ENCODE data around the gene DOK1. TPM values are rescaled to one million over a fixed set of nuclear protein-coding genes. Genes with fewer than 3 reads are reported as not detected.

The DOK1 gene
- total RNA-seq, 1 donor from 2014 or later, result 19.3 TPM

DNA sequence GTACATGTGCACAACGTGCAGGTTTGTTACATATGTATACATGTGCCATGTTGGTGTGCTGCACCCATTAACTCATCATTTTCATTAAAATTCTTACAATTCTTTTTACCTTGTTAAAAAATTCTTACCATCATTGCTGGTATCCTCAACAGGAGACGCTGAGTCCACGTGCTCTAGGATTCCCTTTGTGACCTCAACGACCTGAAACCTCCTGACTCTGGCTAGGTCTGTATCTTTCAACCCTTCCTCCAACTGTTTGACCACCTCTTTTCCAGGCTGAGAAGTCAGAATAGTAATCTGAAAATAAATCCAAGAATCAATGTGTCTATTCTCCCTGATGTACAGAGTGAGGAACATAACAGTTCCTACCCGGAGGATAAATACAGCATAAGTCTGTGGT is 52.4 kb downstream of the DOK1 start:
- Histone ChIP-seq H4K20me1 (ENCODE audit: insufficient read depth, low read length) (no peaks in the 10 kb centered on the region), H3K4me3 (ENCODE audit: insufficient read depth, low read depth, low read length) (no peak overlapping the region), H3K27ac (ENCODE audit: low read depth, low read length) (no peak overlapping the region), H3K79me2 (ENCODE audit: insufficient read depth, low read length) (no peaks in the 10 kb centered on the region), H3K4me1 (ENCODE audit: insufficient read depth, low read length) (peaks cover 4% of the 10 kb centered on the region), H2AFZ (ENCODE audit: low read depth, low read length) (no peak overlapping the region), H3K4me2 (ENCODE audit: low read length) (no peak overlapping the region), H3K9me3 (ENCODE audit: insufficient read depth, low read depth, low read length) (no peaks in the 10 kb centered on the region), H3K9ac (ENCODE audit: low read length) (no peak overlapping the region), H3K36me3 (ENCODE audit: insufficient read depth, low read length) (no peaks in the 10 kb centered on the region), H3K27me3 (ENCODE audit: insufficient read depth, low read length) (peaks cover 27% of the 10 kb centered on the region)
- Mint-ChIP-seq H3K9me3 (ENCODE audit: unreplicated experiment) (peaks cover 6% of the 10 kb centered on the region), H3K27me3 (ENCODE audit: low read depth, unreplicated experiment) (peaks cover 3% of the 10 kb centered on the region), H3K36me3 (ENCODE audit: low read depth, unreplicated experiment) (no peaks in the 10 kb centered on the region), H3K27ac (ENCODE audit: unreplicated experiment) (no peak overlapping the region), H3K4me1 (ENCODE audit: low read depth, unreplicated experiment) (peaks cover 3% of the 10 kb centered on the region), H3K4me3 (ENCODE audit: unreplicated experiment) (no peak overlapping the region)
- DNase-seq (ENCODE audit: low read depth), result no peak
- FAIRE-seq, result no peak
- TF ChIP-seq, protein P1, sequence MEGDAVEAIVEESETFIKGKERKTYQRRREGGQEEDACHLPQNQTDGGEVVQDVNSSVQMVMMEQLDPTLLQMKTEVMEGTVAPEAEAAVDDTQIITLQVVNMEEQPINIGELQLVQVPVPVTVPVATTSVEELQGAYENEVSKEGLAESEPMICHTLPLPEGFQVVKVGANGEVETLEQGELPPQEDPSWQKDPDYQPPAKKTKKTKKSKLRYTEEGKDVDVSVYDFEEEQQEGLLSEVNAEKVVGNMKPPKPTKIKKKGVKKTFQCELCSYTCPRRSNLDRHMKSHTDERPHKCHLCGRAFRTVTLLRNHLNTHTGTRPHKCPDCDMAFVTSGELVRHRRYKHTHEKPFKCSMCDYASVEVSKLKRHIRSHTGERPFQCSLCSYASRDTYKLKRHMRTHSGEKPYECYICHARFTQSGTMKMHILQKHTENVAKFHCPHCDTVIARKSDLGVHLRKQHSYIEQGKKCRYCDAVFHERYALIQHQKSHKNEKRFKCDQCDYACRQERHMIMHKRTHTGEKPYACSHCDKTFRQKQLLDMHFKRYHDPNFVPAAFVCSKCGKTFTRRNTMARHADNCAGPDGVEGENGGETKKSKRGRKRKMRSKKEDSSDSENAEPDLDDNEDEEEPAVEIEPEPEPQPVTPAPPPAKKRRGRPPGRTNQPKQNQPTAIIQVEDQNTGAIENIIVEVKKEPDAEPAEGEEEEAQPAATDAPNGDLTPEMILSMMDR (IDR thresholded peaks at IDR 0.05; ENCODE audit: insufficient read depth, low read depth, low read length), result no peak
- TF ChIP-seq EZH2 (IDR thresholded peaks at IDR 0.05; ENCODE audit: insufficient read depth, low read length), result no peak

Other genes starting within 250 kb of the DOK1 start
- 0.36 and 0.41 TPM in 2 replicates for gene SLC4A5, start 211.3 kb upstream of the DOK1 start, total RNA-seq
- 206 and 215 TPM in 2 replicates for gene DCTN1, start 174.4 kb upstream of the DOK1 start, total RNA-seq
- 2.1 and 2.5 TPM in 2 replicates for gene C2orf81, start 133.1 kb upstream of the DOK1 start, total RNA-seq
- 14.8 and 17.5 TPM in 2 replicates for gene WDR54, start 133.0 kb upstream of the DOK1 start, total RNA-seq
- 41.6 and 44.4 TPM in 2 replicates for gene RTKN, start 112.8 kb upstream of the DOK1 start, total RNA-seq
- 19.2 and 23.2 TPM in 2 replicates for gene INO80B, start 99.6 kb upstream of the DOK1 start, total RNA-seq
- 56.4 and 58.3 TPM in 2 replicates for gene WBP1, start 96.3 kb upstream of the DOK1 start, total RNA-seq
- gene MOGS, start 89.3 kb upstream of the DOK1 start, total RNA-seq, result 84.4 and 101 TPM in 2 replicates
- 48.0 and 50.6 TPM in 2 replicates for gene MRPL53, start 82.0 kb upstream of the DOK1 start, total RNA-seq
- 10.6 and 11.2 TPM in 2 replicates for gene CCDC142, start 71.7 kb upstream of the DOK1 start, total RNA-seq
- 12.0 and 14.1 TPM in 2 replicates for gene TTC31, start 71.6 kb upstream of the DOK1 start, total RNA-seq
- gene LBX2, start 55.1 kb upstream of the DOK1 start, total RNA-seq, result 0.89 and 1.0 TPM in 2 replicates
- 17.8 and 17.9 TPM in 2 replicates for gene PCGF1, start 47.0 kb upstream of the DOK1 start, total RNA-seq
- not detected in 2 replicates for gene TLX2, start 40.3 kb upstream of the DOK1 start, total RNA-seq
- gene DQX1, start 28.5 kb upstream of the DOK1 start, total RNA-seq, result 0.73 and 0.84 TPM in 2 replicates
- gene AUP1, start 25.0 kb upstream of the DOK1 start, total RNA-seq, result 82.5 and 82.8 TPM in 2 replicates
- gene HTRA2, start 24.8 kb upstream of the DOK1 start, total RNA-seq, result 24.4 and 25.3 TPM in 2 replicates
- gene LOXL3, start 778 bp upstream of the DOK1 start, total RNA-seq, result 17.6 and 33.8 TPM in 2 replicates
- gene M1AP, start 93.6 kb downstream of the DOK1 start, total RNA-seq, result 0.20 TPM in 1 of 2 replicates, not detected in the other
- gene SEMA4F, start 99.5 kb downstream of the DOK1 start, total RNA-seq, result 12.5 and 13.9 TPM in 2 replicates